Urothelium cell line (cell line): ENCODE measurements around the gene RNF207.

ENCODE experiments used
- DNase-seq: peaks from one replicate; pipeline ENCODE4 v3.0.0; 2011; ENCODE audit warnings: low spot score, mixed read lengths
- FAIRE-seq: peaks from 2 replicates; lab custom pipeline; 2011; peaks lifted over from hg19 to GRCh38; lab: Jason Lieb, UNC

Gene RNF207

GRCh38 chr1:6174621-6175410 is 31.1 kb upstream of the RNF207 start:
- FAIRE-seq (peak; percentile 59), DNase-seq (no peak)

GRCh38 chr1:6175411-6175828 is 30.5 kb upstream of the RNF207 start:
- no peak for DNase-seq
- FAIRE-seq = no peak

DNA sequence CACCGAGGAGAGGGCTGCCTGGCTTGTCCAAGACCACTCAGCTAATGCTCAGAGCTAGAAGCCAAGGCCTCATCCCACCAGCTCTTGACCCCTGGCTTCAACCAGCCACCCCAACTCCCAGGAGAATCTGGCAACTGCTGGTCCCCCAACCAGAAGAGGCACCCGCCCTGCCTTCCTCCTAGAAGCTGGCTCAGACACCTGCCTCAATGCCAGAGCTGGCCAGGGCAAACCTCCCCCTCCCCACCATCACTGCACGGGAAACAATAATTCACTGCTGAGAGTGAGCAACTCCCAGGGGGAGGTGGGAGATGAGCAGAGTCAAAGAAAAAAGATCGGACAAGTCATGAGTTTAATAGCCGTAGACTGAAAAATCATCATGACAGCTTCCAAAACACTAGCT is 29.1 kb upstream of the RNF207 start:
- no peak for FAIRE-seq
- DNase-seq = no peak

DNA sequence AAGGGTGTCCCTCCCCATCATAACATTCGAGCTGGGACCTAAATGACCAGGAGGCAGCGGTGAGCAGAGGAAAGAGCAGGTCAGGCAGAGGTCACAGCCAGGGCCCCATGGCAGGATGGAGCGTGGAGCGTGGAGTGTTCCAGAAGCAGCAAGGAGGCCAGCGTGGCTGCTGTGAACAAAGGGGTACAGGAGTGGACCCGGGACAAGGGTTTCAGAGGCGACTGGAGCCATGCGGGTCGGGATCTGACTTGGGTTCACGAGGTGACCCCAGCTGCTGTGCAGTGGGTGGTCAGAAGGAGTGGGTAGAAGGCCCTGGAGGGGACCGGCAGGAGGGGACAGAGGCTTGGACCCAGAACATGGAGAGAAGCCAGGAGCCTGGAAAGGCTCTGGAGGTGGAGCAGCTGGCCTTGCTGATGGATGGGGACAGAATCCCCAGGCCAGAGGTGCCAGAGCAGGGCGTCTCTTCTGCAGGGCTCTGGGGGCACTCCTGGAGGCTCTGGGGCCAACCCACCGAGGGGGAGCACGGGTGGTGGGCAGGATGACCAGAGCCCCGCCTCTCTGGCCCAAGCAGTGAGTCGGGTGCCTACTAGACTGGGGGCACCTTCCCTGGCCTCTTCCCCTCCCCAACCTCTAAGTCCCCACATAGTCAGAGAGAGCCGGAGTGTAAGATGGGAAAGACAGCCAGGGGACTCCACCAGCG is 28.1 kb upstream of the RNF207 start:
- no peak for DNase-seq
- no peak for FAIRE-seq

DNA sequence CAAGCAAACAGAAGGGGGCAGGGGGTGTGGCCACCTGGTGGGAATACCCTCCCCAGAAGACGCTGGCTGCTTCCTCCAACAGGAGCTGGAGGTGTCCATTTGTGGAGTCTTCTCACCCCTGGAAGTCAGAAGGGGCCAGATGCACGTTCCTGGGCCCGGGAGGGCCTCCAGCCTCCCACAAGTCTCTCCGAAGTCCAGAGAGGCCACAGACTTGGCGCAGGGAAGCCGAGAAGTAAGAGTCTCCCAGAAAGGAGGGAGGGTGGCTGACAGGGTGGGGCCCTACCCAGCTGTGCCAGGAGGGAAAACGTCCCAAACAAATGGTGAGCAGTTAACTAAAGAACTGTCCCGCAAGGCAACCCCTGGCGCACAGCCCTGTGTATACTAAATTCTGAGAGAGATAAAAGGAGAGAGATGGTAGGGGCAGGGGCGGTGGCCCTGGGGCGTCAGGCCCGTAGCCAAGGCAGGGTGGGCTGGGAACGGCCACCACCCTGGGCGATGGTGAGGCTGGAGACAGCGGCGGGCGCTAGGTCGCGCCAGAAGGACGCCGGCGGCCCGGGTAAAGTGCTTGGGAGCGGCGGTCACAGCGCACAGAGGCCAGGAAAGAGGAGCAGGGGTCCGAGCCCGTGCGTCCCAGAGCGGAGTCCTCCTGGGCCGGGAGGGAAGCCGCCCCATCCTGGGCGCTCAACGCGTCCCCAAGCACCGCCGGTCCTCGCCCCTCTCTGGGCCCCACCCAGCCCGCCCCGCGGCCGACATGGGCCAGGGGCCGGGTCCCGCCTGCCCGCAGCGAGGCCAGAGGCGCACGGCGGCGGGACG is 27.0 kb upstream of the RNF207 start:
- FAIRE-seq (no peak), DNase-seq (peak; percentile 20)

DNA sequence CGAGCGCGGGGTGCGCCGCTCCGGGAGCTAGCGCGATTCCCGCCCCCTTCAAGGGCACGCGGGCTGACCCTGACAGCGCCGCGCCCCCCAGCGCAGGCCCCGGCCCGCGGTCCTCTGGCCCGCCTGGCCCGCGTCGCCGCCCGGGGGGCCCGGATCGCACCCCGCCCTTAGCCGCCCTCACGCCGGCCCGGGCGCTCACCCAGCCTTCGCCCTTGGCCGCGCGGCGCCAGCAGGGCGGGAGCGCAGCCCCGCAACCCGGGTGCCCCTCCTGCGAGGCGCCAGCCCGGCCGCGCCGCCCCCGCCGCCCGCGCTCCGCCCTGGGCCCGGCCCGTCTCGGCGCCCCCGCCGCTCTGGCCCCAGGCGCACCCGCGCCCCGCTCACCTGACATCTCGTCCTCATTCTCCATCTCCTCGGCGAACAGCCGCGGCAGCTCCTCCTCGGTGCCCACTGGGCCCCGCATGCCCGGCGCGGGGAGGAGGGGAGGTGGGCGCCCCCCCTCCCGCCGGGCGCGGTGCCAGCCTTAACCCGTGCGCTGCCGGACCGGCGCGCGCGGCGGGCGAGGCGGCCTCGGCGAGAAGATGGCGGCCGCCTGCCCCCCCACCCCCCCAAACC is 26.2 kb upstream of the RNF207 start:
- no peak for DNase-seq
- FAIRE-seq = no peak

- peak; percentile 30 for FAIRE-seq
- DNase-seq = peak; percentile 61
Observed at GRCh38 chr1:6180268-6180706, 25.6 kb upstream of the RNF207 start, which contains the start of gene CHD5. TSS of gene CHD5 (minus strand) at chr1:6180321. CDS start at chr1:6180023, 298 bp downstream.

GRCh38 chr1:6180707-6181311 is 25.1 kb upstream of the RNF207 start:
- no peak for FAIRE-seq
- DNase-seq = no peak

DNA sequence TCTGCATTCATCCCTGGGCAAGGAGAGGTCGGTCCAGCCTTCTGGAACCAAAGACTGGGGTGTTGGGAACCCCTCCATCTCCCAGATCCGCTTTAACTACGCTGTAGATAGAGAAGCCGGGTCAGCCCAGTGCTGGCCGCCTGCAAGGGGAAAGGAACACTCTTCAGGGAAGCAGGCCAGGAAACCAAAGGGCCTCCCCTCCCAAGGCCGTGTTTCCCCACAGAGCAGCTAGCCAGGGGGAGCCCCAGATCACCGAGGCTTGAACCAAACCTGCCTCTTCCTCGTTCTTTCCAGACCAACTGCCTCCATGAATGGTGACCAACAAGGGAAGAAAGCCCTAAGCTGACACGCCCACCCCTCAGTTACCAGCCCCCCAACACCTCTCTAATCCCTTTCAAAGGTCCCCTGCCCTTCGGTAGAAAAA is 24.6 kb upstream of the RNF207 start:
- FAIRE-seq = no peak

GRCh38 chr1:6183520-6183989 is 22.4 kb upstream of the RNF207 start:
- FAIRE-seq (no peak), DNase-seq (no peak)

More for the DNA sequence above, 24.6 kb upstream of the RNF207 start:
- no peak for DNase-seq

GRCh38 chr1:6184083-6184783 is 21.7 kb upstream of the RNF207 start:
- no peak for DNase-seq
- FAIRE-seq = no peak

DNA sequence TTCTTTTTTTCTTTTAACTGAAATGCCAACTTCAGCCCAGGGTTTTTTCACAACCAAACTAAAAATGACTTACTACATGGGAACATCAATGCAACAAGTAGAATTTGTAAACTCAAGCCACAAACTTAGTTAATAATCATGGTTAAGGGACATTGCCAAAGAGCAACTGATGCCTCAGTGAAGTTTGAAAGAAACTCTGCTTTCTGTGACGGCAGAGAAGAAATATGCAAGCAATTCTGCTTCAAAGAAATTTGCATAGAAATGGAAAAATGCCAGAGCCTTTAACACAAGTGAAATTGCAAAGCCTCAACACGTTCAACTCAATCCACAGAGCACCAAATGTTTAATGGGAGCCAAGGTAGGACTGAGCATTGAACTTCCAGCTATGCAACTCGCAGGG is 20.8 kb upstream of the RNF207 start:
- DNase-seq (no peak), FAIRE-seq (no peak)

DNA sequence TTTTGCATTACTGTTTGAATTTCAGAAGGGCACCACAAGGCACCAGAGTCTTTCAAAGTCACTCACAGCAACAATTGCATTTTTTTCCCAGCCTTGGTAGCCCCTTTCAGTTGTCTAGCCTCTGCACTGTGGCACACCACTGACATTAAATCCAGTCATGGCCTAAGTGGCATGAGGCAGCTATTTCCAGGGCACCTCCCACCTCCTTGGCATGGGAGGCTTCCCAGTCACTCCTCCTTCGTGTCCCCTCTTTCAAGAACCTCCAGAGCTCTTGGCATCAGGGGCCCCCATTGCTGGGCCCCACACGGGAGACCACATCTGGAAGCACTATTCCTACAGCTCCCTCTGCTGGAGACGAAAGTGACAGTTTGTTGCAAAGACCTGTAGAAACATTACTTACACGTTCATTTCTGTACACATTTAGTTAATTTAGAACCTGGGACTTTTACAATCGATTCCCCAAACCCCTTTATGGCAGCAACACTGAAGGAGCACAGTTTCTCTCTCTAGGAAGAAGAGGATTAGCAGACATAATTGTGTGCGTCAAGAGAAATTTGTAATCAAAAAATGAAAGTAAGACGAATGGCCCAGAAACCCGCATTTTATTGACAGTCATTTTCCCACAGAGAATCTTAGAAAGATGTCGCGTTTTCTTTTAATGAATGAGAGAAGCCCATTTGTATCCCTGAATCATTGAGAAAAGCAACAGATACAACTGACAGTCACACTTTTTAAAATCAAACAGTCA is 20.1 kb upstream of the RNF207 start:
- DNase-seq (no peak), FAIRE-seq (no peak)

- FAIRE-seq (no peak), DNase-seq (no peak)
Observed at GRCh38 chr1:6188466-6188865, 17.5 kb upstream of the RNF207 start.

- DNase-seq (no peak), FAIRE-seq (no peak)
Observed at GRCh38 chr1:6191968-6192367, 14.0 kb upstream of the RNF207 start.

DNA sequence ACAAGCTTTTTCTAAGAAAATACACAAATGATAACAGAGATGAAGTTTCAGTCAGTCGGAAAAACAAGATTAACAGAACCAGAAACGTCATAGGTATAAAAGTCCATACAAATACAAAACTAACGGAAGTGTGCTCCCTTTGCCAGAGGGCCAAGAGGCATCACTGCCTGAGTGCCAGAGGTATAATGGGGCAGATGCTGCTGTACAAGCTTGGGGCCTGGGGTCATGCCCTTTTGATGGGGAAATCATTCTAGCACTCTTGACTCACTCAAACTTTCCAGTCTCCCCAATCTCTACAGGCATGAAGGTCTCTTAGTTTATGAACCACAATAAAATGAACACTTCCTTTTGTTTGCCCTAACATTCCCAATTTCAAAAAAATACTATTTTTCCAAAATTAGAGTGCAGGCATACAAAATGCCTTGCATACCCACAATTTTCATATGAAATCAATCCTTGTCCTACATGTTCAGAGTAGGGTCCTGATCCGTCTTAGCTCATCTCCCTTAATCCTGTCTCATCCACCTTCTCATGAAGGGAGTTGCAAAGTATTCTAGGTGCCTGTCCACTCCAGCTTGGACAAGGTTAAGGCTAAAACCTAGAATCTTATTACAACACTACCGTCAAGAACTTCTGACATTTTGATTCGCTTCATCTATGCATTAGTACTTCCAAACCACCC is 8.0 kb upstream of the RNF207 start:
- FAIRE-seq (no peak), DNase-seq (no peak)

GRCh38 chr1:6198646-6199297 is 7.1 kb upstream of the RNF207 start:
- DNase-seq (no peak), FAIRE-seq (no peak)
